Right atrium auricular region (tissue), 2 donors: ENCODE data around the gene DNAJC7. TPM values are rescaled to one million over a fixed set of nuclear protein-coding genes. Genes with fewer than 3 reads are reported as not detected.

Experiments
- DNase-seq: peaks from one replicate; pipeline ENCODE4 v3.0.0-alpha.2; 2019; ENCODE audit warnings: low spot score
- H3K27ac ChIP-seq, 2 donors: fragments of 200-600 bp; sonication (generic); 1 replicate in 1 of 2; 2 replicates in 1 of 2; pipeline ENCODE4 v1.5.1; 2016 to 2019
- H3K27me3 ChIP-seq, 2 donors: fragments of 200-600 bp; sonication (generic); one replicate each; pipeline versions ENCODE4 v1.5.1 to v1.6.0; 2017 to 2019
- H3K36me3 ChIP-seq: fragments of 200-600 bp; sonication (generic); one replicate; pipeline ENCODE4 v1.5.1; 2016
- H3K4me1 ChIP-seq, 2 donors: fragments of 200-600 bp; sonication (generic); one replicate each; pipeline versions ENCODE4 v1.5.1 to v1.6.0; 2017 to 2019
- H3K4me3 ChIP-seq, 2 donors: fragments of 200-600 bp; sonication (generic); 1 replicate in 1 of 2; 2 replicates in 1 of 2; pipeline ENCODE4 v1.5.1; 2017 to 2019; ENCODE audit warnings: mild to moderate bottlenecking in 1 of 2, moderate library complexity in 1 of 2
- H3K9me3 ChIP-seq, 2 donors: fragments of 200-600 bp; sonication (generic); one replicate each; pipeline ENCODE4 v1.5.1; 2019
- total RNA-seq, 2 donors: library from RNA; depleted of rRNA; stranded (reverse); fragments of >200 nt; gene quantifications; one replicate each; pipeline ENCODE4 v1.1.0, GENCODE V29; 2016
- TF ChIP-seq, protein P1 (sequence below), 2 donors: fragments of 200-600 bp; sonication (generic); IDR thresholded peaks; one replicate each; pipeline ENCODE4 v1.5.1; 2019; ENCODE audit warnings: antibody characterized with exemption in 2 of 2

The DNAJC7 gene
- total RNA-seq, 2 donors from 2014 or later, result 42.7 to 47.1 TPM

DNA sequence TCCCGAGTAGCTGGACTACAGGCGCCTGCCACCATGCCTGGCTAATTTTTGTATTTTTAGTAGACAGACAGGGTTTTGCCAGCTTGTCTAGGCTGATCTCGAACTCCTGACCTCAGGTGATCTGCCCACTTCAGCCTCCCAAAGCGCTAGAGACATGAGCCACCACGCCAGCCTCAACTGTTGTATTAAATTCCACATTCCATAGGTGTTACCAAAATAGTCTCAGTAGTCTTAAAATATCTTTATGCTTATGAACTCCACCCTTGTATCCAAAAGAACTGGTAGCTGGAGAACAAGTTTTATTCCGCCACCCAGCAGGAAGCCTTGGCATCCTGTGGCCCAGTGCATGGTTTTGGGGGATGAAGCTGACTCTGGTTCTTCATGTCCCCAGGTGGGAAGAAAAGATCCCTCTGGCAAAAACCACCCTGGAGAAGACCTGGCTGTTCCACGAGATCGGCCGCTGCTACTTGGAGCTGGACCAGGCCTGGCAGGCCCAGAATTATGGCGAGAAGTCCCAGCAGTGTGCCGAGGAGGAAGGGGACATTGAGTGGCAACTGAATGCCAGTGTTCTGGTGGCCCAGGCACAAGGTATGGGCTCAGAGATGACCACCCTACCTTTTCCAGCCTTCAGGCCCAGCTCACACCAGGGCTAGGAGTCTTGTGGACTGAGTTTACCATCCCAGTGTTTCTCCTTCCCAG is 68.3 kb downstream of the DNAJC7 start:
- Histone ChIP-seq H3K4me3 (no peak overlapping the region), H3K27me3 (no peaks in the 10 kb centered on the region), H3K36me3 (no peaks in the 10 kb centered on the region), H3K4me1 (no peaks in the 10 kb centered on the region), H3K9me3 (no peaks in the 10 kb centered on the region), H3K27ac (no peak overlapping the region)
- TF ChIP-seq, protein P1, sequence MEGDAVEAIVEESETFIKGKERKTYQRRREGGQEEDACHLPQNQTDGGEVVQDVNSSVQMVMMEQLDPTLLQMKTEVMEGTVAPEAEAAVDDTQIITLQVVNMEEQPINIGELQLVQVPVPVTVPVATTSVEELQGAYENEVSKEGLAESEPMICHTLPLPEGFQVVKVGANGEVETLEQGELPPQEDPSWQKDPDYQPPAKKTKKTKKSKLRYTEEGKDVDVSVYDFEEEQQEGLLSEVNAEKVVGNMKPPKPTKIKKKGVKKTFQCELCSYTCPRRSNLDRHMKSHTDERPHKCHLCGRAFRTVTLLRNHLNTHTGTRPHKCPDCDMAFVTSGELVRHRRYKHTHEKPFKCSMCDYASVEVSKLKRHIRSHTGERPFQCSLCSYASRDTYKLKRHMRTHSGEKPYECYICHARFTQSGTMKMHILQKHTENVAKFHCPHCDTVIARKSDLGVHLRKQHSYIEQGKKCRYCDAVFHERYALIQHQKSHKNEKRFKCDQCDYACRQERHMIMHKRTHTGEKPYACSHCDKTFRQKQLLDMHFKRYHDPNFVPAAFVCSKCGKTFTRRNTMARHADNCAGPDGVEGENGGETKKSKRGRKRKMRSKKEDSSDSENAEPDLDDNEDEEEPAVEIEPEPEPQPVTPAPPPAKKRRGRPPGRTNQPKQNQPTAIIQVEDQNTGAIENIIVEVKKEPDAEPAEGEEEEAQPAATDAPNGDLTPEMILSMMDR (IDR thresholded peaks at IDR 0.05), result no peak
- DNase-seq, result no peak

GRCh38 chr17:41944943-41945342 is 72.3 kb downstream of the DNAJC7 start:
- H3K36me3 ChIP-seq, result no peaks in the 10 kb centered on the region
- no peak overlapping the region for H3K4me3 ChIP-seq
- TF ChIP-seq, protein P1 (IDR thresholded peaks at IDR 0.05), result no peak
- H3K27ac ChIP-seq, result no peak overlapping the region
- H3K27me3 ChIP-seq, result no peaks in the 10 kb centered on the region
- H3K9me3 ChIP-seq, result no peaks in the 10 kb centered on the region
- DNase-seq, result no peak
- no peaks in the 10 kb centered on the region for H3K4me1 ChIP-seq

DNA sequence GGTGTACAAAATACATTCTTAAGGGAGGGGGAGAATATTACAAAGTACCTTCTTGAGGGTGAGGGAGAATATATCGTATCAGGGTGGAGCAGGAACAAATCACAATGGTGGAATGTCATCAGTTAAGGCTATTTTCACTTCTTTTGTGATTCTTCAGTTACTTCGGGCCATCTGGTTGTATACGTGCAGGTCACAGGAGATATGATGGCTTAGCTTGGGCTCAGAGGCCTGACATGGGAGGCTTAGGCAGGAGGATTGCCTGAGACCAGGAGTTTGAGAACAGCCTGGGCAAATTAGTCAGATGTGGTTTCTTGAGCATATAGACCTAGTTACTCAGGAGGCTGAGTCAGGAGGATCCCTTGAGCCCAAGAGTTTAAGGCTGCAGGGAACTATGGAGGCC is 73.7 kb downstream of the DNAJC7 start:
- no peaks in the 10 kb centered on the region for H3K9me3 ChIP-seq
- H3K27me3 ChIP-seq, result no peaks in the 10 kb centered on the region
- TF ChIP-seq, protein P1 (IDR thresholded peaks at IDR 0.05), result no peak
- no peak for DNase-seq
- H3K4me3 ChIP-seq, result no peak overlapping the region
- H3K27ac ChIP-seq, result no peak overlapping the region
- no peaks in the 10 kb centered on the region for H3K36me3 ChIP-seq
- H3K4me1 ChIP-seq, result peaks cover 0 to 3% of the 10 kb centered on the region in 2 donors

DNA sequence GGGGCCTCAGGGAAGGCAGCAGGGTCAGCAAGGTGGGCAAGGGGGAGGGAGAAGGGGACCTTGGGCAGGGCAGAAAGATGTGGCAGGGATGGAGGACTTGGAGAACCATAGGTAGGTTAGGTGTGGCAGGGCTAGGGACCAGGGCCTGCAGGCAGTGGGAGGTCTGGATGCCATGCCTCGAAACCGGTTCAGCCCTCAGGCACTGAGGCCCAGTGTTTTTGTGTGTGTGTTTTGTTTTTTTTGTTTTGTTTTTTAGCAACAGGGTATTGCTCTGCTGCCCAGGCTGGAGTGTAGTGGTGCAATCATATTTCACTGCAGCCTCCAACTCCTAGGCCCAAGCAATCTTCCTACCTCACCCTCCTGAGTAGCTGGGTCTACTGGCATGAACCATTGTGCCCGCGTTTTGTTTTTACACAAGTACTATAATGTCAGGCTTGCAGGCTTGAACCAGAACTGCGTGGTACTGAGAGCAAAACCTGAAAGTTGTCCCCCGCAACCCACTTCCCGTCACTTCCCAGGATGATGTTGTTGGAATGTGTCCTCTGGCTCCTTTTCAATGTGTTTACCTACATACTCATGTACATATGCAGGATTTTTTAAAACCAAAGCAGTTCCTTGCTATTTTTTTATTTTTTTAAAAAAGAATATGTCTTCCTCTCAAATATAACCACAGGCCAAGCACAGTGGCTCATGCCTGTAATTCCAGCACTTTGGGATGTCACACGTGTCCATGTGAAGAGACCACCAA is 74.4 kb downstream of the DNAJC7 start:
- TF ChIP-seq, protein P1 (IDR thresholded peaks at IDR 0.05), result no peak
- no peak overlapping the region for H3K27ac ChIP-seq
- no peaks in the 10 kb centered on the region for H3K36me3 ChIP-seq
- H3K27me3 ChIP-seq, result no peaks in the 10 kb centered on the region
- H3K4me3 ChIP-seq, result no peak overlapping the region
- peaks cover 0 to 9% of the 10 kb centered on the region in 2 donors for H3K4me1 ChIP-seq
- DNase-seq, result no peak
- no peaks in the 10 kb centered on the region for H3K9me3 ChIP-seq

GRCh38 chr17:41941168-41941567 is 76.1 kb downstream of the DNAJC7 start:
- no peaks in the 10 kb centered on the region for H3K36me3 ChIP-seq
- peaks cover 0 to 13% of the 10 kb centered on the region in 2 donors for H3K4me1 ChIP-seq
- H3K27me3 ChIP-seq, result no peaks in the 10 kb centered on the region
- TF ChIP-seq, protein P1 (IDR thresholded peaks at IDR 0.05), result no peak
- no peak overlapping the region for H3K27ac ChIP-seq
- no peak overlapping the region for H3K4me3 ChIP-seq
- H3K9me3 ChIP-seq, result no peaks in the 10 kb centered on the region
- no peak for DNase-seq
